ENCODE data around the gene PRIM2. TPM values are rescaled to one million over a fixed set of nuclear protein-coding genes. Genes with fewer than 3 reads are reported as not detected.
A peak's percentile ranks its signal among the peaks of the same experiment; 100 is the strongest.
"Not testable (repeated sequence)": the region's sequence is repeated elsewhere in the genome, so short reads cannot be mapped to it uniquely, and the experiment has no call there.

Gene PRIM2
- total RNA-seq, 1 experiment from 2014 or later: 43.7 TPM

GRCh38 chr6:57308755-57309154, 8.7 kb upstream of the PRIM2 start:
- DNase-seq (ENCODE audit: low read depth): not testable (repeated sequence)

- DNase-seq (ENCODE audit: low read depth): peak; percentile 78
These were observed 7.2 kb upstream of the PRIM2 start for GRCh38 chr6:57310095-57310816.

GRCh38 chr6:57310817-57311157, 6.6 kb upstream of the PRIM2 start:
- no peak for DNase-seq (ENCODE audit: low read depth)

- DNase-seq (ENCODE audit: low read depth): not testable (repeated sequence)
These were observed 6.0 kb upstream of the PRIM2 start for GRCh38 chr6:57311300-57312003.

- no peak for DNase-seq (ENCODE audit: low read depth)
These were observed 5.5 kb upstream of the PRIM2 start for GRCh38 chr6:57312004-57312345.

GRCh38 chr6:57313009-57313408, 4.4 kb upstream of the PRIM2 start:
- no peak for DNase-seq (ENCODE audit: low read depth)

- peak; percentile 99 for DNase-seq (ENCODE audit: low read depth)
These were observed 3.5 kb upstream of the PRIM2 start for GRCh38 chr6:57313711-57314471.

GRCh38 chr6:57315111-57315510, 2.3 kb upstream of the PRIM2 start:
- no peak for DNase-seq (ENCODE audit: low read depth)

GRCh38 chr6:57315851-57316250, 1.6 kb upstream of the PRIM2 start:
- DNase-seq (ENCODE audit: low read depth): no peak

GRCh38 chr6:57316581-57317059, 810 bp upstream of the PRIM2 start:
- DNase-seq (ENCODE audit: low read depth): peak; percentile 94

- no peak for DNase-seq (ENCODE audit: low read depth)
These were observed 7.1 kb downstream of the PRIM2 start for GRCh38 chr6:57324538-57324937.

- DNase-seq (ENCODE audit: low read depth): no peak
These were observed 9.9 kb downstream of the PRIM2 start for GRCh38 chr6:57327311-57327710.

- DNase-seq (ENCODE audit: low read depth): no peak
These were observed 10.6 kb downstream of the PRIM2 start for GRCh38 chr6:57328074-57328473.

- DNase-seq (ENCODE audit: low read depth): no peak
These were observed 12.5 kb downstream of the PRIM2 start for GRCh38 chr6:57329933-57330332.

- peak; percentile 18 for DNase-seq (ENCODE audit: low read depth)
These were observed 24.8 kb downstream of the PRIM2 start for GRCh38 chr6:57342148-57342669.

- DNase-seq (ENCODE audit: low read depth): not testable (repeated sequence)
These were observed 25.9 kb downstream of the PRIM2 start for GRCh38 chr6:57343342-57343741.

- not testable (repeated sequence) for DNase-seq (ENCODE audit: low read depth)
These were observed 29.3 kb downstream of the PRIM2 start for GRCh38 chr6:57346715-57347114.

GRCh38 chr6:57347597-57347996, 30.2 kb downstream of the PRIM2 start:
- not testable (repeated sequence) for DNase-seq (ENCODE audit: low read depth)

- DNase-seq (ENCODE audit: low read depth): peak; percentile 27
These were observed 33.0 kb downstream of the PRIM2 start for GRCh38 chr6:57350443-57350842.

GRCh38 chr6:57352596-57352995, 35.2 kb downstream of the PRIM2 start:
- peak; percentile 13 for DNase-seq (ENCODE audit: low read depth)

GRCh38 chr6:57358319-57358718, 40.9 kb downstream of the PRIM2 start:
- DNase-seq (ENCODE audit: low read depth): not testable (repeated sequence)

- DNase-seq (ENCODE audit: low read depth): not testable (repeated sequence)
These were observed 42.3 kb downstream of the PRIM2 start for GRCh38 chr6:57359766-57360165.

Measured in LHCN-M2 (cell line).